HG02623 (cell line): ENCODE results near the gene KIF11.

ENCODE experiments used
- ATAC-seq: cut with Tn5 transposase; IDR thresholded peaks from one replicate; pipeline ENCODE4 v1.9.1; 2021; ENCODE audit warnings: moderate library complexity; ENCODE audit not compliant: unreplicated experiment

KIF11 gene

GRCh38 chr10:92699518-92700381 lies 106.8 kb downstream of the KIF11 start:
- no peak for ATAC-seq

- no peak for ATAC-seq
These were observed 109.5 kb downstream of the KIF11 start for GRCh38 chr10:92702301-92702916.
